AML-193 (cell line): ENCODE results near the gene MRNIP.
A peak's percentile ranks its signal among the peaks of the same experiment; 100 is the strongest.

ENCODE experiments used
- DNase-seq, 2 experiments: peaks; one replicate each; lab custom pipeline; 2025; lab: John Stamatoyannopoulos, UW

Gene MRNIP

DNA sequence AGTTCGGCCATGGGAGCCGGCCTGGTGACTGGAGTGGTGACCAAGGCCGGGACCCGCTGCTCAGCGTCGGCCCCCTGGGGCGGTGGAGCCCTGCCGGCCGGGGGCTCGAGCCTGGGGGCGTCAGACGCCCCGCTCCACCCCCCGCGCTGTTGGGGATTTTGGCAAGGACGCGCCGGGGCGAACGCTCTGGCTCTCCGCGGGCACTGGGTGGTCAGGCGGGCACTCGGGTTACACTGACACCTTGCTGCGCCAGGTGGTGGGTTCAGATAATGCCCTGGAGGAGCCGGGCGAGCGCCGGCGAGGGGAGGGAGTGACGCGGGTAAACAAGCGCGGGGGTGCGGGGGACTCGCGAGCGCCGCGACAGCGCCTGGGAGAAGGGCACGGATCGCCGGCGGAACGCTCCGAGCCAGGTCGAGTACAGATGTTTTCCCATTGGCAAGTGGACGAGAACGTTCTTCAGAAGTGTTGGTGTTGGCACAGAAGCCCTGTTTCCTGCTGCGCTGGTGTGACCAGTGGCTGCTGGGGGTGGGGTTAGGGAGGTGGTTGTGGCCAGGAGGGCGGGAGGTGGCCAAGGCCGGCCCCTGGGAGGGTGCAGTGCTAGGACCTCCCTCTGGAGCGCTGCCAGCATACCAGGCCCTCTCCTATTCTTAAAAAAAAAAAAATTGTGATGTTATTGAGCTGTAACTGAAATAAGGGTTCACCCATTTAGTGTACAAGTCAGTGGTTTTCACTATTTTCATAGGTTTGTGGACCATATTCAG is 37.1 kb downstream of the MRNIP start:
- DNase-seq, result peak; percentile 79 to 83

DNA sequence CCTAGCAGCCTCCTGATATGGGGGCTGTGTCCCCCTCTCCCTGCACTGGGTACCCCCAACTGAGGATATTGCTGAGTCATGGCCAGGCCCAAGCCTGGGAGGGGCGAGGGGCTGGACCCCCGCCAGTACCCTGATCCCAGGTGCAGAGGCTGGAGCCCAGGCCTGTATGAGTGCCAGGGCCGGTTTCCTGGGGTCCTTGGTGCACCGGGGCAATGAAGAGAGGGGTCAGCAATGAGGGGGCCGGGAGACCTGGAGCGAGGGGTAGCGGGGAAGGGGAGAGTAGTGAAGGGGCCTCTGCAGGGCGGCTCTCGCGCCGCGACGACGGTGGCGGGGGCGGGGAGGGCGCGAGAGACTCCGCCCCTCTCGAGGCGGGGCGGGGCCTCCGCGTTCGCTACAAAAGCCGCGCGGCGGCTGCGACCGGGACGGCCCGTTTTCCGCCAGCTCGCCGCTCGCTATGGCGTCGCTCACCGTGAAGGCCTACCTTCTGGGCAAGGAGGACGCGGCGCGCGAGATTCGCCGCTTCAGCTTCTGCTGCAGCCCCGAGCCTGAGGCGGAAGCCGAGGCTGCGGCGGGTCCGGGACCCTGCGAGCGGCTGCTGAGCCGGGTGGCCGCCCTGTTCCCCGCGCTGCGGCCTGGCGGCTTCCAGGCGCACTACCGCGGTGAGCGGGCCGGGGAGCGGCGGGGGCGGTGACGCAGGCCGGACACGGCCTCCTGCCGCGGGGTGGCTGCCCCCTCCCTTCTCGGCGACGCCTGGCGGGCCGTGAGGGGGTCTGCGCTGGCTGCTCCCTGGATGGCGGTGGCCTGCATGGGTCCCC is 37.9 kb downstream of the MRNIP start, which contains the start of gene SQSTM1:
Gene SQSTM1, plus strand, starts transcription at position 423 of the 815 bp plus-strand sequence. Its CDS starts 32 bp downstream, at position 455.
- peak; percentile 34 to 42 for DNase-seq

DNA sequence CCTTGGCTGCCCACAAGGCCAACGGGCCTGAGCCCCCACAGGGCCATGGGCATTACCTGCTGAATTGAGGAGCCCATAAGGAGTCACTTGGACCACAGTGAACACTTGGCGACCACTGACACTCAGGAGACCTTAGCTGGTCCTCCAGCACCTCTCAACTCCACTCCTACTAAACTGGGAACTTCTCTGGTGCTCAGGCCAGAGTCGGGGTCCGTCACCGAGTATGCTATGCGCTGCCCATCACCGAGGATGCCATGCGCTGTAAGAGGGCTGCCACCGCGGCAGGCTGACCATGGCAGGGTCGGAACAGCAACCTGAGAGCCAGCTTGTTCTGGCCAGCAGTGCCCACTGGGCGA is 38.5 kb downstream of the MRNIP start:
- no peak for DNase-seq

DNA sequence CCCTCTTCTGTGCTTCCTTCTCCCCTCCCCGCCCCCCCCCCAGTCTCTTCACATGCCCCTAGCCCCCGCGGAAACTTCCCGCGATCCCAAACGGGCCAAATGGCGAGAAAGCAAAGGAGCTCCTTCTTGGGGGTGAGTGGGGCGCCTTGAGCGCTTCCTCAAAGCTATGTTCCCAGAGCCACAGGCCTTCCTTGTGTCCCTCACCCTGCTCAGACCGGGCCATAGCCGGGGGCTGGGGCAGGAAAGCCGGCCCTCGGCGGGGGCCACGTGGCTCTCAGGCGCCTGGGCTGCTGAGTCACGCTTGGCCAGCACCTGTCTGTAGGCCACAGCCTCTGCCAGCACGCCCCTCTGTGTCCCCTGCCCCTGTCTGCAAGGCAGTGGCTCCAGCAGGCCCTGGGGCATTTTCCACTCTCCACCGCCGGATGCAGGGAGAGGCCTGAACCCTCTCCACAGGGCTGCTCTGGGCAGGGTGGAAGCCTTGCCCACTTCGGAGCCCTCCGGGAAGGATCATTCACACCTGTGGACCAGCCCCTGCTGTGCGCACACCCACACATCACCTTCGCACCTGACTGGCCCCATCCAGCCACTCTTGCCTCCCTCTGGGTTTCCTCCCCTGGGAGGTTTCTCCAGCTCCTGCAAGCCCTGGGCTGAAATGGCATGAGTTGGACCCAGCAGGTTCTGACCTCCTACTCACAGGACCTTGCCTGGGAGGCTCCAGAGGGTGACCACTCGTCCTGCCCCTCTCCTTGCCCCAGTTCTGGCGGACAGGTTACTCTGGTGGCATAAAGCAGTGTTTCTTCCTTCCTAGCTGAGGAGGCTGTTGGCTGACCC is 39.1 kb downstream of the MRNIP start:
- peak in 1 of 2 experiments; percentile 30 for DNase-seq

DNA sequence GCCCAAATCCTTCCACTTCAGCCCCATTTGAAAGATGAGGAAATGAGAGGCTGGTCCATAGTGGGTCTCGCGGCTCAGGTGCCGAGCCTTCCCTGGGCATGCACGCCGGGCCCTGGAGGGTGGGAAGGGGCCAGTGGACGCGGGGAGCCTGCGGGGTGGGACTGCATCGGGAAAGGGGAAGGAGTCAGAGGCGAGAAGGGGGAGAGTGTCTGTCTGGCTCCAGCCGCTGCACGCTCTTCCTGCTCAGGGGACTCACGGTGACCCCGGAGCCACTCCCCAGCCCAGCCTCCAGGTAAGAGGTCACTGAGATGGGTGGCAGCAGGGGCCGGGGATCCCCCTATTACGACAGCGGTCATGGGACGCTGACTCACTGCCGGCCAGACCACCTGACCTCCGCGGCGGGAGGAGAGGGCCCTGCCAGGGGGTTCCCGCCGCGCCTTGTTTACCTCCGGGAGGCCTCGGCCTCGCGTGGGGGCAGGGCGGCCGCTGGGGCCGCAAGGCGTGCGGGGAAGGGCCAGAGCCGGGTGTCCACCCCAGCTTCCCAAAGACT is 39.8 kb downstream of the MRNIP start:
- DNase-seq, result peak; percentile 77 to 86

DNA sequence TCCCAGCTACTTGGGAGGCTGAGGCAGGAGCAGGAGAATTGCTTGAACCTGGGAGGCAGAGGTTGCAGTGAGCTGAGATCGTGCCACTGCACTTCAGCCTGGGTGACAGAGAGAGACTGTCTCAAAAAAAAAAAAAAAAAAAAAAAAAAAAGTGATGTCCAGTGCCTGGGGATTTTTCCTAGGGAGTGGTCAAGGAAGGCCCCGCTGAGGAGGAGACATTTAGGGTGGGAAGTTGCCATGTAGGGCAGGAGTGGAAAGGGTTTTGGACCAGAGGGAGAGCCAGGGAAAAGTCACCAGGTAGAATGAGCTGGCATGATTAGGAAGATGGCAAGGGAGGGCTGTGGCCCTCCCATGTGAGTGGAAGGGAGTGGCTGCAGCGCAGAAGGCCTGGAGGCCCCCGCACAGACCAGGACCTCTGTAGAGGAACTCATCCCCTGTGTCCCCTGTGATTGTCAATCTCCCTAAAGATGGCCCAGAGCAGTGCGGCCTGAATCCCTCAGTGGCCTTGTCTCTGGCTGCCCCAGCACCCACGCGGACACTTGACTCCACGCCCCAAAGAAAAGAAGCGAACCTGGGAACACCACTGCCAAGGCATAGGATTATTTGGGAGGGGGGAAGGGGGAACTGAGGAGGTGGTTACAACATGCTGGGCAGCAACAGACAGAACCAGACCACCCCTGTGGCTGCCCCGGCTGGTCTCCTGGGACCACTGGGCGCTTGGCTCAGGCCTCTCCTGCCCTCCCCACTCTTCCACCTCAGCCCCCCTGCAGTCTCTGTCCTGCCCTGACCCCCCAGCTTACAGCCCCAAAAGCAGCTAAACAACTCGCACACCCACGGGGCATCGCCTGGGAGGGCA is 40.5 kb downstream of the MRNIP start:
- DNase-seq, result no peak

DNA sequence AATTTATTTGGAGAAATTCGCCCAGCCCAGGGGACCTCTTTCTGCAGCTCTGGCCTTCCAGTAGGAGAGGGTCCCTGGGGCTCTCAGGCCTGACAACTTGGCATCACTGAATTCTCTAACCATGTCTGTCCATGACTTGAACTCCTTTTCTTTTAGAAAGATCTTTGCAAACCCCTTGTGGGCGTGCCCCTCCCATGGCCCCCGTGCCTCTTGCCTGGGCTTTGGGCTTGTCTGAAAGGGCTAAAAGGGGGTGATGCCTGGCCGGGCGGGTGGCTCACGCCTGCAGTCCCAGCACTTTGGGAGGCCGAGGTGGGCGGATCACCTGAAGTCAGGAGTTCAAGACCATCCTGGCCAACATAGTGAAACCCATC is 41.2 kb downstream of the MRNIP start:
- DNase-seq, result no peak

DNA sequence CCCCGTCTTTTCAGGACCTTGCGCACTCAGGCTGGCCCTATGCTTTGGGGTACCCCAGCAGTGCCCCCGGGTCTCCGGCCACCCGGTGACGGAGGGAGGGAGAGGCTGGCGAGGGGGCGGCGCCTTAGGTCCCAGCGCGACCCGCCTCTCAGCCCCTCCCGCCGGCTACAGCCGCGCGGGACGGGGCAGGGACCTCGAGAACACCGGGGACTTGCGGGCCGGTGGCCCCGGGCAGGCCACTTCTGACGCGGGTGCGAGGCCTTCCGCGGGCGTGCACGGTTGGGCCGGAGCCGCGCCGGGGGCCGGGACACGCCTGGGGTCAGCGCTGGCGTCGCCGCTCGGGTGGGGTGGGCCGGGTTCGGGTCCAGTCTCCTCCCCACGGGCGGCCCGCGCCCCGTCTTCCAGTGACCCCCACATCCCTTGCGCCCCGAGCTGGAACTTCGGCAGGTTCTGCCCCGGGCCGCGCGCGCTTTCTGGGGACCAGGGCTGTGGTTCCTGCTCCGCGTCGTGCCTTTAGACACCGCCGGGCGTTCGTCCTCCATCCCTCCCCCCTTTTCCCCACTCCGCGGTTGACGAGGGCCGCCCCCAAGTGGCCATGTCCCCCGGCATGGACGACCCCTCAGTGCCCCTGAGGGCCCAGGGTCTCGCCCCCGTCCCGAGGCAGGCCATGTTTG is 41.7 kb downstream of the MRNIP start:
- no peak for DNase-seq

DNA sequence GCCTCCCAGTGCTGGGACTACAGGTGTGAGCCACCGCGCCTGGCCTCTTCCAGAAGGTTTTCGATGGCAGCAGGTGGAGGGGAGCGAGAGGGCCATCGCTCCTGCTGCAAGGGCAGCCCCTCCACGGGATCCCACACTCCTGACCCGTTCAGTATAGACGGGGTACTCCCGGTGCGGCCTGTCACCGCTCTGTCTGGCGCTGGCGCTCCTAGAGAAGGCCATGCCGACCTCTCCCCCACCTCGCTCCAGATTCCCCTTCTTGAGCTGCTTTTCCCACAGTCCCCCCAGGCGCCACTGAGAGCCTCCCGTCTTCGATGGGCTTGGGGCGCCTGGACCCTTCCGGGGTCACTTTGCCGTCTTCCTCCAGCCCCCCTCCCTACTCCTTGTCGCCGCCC is 42.2 kb downstream of the MRNIP start:
- DNase-seq, result no peak

DNA sequence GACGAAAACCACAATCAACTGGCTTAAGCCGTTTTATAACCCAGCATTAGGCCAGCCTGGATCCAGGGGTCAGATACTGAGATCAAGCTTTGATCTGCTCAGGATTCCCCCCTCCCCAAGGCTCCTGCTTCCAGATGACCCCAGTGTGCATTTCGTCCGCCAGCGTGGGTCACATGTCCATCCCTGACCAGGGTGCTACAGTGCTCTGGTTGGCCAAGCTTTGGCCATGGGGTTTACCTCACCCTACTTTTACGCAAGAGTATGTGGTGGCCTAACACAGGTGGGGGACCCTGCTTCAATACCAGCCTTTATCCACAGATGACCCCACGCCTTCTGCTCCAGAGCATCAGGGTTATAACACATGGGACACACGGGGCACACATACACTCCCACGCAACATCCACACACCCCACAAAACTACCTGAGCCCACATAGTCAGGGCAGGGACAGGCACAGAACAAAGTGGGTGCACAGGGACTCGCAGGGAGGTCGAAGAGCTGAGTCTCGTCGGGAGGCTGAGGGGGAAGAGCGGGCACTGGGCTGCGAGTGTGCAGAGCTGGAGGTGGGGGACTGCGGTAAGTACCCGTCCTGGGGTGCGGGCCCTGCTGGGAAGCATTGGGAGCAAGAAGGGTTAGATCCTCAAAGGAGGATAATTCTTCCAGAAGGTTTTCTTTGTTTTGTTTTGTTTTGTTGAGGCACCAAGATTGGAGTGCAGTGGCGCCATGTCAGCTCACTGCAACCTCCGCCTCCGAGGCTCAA is 42.9 kb downstream of the MRNIP start:
- DNase-seq, result no peak

DNA sequence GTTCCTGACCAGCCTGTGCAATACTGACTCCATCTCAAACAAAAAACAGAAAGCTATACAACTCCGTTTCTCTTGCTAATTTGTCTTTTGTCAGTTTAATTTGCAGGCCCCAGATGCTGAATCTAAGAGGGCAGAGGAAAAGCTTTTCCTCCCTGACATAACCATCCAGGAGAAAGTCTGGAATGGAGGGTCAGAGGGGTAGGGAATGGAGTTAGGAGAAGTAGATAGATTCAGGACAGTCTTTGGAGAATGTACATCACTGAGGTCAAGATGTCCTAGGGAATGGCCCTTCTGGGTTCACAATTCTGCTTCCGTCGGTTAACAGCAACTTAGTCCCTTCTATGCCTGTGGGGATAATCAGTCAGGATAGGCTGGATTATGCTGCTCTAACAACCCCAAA is 44.5 kb downstream of the MRNIP start:
- no peak for DNase-seq

DNA sequence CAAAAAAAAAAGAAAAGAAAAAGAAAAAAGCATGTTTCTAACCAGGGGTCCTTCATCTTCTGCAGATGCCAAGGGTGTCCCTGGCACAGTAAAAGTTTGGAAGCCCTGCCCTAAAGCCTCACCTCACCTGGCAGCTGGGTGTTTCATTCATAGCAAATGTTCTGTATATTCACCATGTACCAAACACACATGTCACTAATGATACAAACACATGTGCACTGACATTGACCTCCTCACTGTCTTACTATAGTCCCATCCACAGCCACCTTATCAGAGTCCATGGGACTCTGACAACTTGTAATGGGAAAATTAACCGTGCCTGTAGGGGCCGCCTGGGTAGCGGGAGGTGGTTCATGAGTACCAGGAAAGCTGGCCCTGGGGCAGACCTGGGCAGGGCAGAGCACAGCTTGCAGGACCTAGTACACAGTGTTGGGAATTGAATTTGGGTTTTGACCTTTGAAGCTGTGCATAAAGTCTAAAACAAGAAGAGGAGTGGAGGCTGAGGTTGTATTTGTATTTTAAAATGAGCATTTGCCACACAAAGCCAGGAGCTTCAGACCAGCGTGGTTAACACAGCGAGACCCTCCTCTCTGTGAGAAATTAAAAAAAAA is 45.5 kb downstream of the MRNIP start:
- DNase-seq, result no peak

DNA sequence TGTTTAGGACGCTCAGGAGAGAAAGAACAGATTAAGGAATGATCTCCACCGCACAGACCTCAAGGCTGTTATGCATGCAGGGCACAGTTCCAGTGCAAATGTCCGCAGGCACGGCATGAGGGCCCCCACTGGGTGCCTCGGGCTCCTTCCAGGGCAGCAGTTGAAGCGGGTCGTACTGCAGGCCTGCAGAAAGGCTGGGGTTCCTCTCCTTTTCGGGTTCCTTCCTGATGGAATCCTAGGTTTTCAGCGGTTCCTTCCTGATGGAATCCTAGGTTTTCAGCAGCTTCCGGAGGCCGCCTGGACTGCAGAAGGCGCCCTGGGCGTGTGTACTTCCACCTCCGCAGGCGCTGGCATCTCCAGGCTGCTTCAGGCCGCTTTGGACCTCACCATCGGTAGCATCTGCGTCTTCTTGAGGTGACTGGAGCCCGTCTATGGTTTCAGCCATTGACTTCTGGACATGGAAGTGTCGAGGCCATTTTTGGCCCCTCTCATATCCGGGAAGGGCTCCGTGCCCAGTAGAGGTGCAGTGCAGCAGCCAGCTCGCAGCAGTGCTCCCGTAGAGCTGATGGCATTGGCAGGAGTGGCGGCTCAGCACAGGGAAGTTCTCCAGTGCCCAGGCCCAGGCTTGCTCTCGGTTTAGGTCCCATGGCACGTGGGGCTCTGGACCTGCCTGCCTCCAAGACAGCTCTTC is 46.3 kb downstream of the MRNIP start:
- no peak for DNase-seq

DNA sequence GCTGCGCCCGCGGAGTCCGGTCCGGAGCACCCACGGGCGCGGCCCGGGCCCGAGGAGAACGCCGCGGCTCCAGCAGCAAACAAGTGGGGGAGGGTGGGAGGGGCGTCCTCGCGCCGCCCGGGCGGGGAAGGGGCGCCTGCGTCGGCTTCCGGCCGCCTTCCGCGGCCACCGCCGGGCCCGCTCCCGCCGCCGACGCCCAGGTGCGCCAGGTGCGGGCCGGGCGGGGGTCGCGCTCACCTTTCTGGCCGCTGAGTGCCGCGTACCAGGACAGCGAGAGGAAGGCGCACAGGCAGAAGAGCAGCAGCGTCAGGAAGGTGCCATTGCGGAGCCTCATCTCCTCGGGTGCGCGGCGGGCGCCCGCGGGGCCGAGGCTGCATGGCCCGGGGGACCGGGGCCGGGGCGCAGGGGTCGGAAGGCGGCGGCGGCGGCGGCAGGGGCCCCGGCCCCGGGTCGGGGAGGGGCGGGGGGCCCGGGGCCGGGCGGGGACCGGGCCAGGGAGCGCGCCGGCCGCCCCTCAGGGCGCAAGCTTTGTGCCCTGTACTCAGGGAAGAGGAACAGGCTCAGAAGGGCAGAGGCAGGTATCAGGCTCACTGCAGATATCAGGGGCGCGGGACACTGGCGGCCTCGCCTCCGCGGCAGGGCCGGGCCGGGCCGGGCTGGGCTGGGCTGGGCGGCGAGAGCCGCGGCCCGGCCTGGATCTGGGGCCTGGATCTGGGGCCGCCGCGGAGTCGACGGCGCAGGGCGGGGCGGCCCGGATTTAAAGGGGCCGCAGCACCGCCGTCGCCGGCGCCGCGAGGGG is 52.2 kb downstream of the MRNIP start, which contains the start of gene MGAT4B:
Gene MGAT4B, minus strand, starts transcription at position 617 of the 799 bp plus-strand sequence. Its CDS starts 283 bp downstream, at position 334.
- peak; percentile 34 to 49 for DNase-seq

DNA sequence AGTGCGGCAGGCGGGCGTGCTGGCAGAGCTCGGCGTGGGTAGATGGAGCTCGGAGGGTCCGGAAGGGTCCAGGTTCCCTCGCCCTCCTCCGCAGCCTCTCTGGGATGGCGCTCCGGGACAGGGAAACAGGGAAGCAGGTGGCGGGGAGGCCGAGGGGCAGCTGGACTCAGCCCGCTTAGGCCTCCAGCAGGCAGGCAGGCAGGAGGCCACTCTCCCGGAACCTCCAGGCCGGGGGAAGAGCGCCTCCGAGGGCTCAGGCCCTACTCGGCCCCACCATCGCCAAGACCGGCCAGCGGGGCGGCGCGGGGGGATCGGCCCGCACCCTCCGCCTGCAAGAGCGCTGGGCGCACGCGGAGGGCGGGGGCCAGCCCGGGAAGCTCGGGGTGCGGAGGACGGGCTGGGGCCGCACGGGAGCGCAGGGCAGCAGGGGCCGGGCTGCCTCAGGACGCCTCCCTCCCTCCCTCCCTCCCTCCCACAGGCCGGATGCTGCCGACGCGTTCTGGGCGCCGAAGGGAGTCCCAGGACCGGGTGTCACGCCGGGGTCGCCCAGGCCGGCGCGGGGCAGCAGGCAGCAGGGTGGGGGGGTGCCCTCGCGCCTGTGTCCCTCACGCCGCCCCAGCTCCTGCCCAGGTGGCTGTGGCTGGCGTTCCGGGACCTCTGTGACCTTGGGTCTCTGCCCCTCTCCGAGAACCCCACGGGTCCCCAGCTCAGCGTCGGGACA is 52.9 kb downstream of the MRNIP start:
- peak; percentile 22 to 24 for DNase-seq

DNA sequence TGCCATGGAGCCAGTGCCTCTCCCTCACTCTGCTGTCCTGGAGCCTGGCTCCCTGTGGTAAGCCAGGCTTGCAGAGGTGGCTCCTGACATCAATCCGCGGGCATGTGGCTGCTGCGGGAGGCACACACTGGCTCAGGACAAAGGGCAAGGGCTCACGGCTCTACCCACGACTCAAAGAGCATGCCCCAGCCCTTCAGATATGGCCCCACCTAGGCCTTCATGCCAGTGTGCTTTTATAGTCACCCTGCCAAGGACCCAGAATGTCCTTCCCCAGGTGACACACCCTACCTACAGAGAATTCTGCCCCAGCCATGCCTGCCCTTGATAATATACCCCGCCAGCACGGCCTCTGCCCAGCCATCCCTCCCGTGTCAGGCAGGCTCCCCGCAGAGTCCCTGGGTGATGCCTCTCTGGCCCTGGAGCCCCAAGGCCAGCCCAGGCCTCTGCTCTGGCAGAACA is 53.5 kb downstream of the MRNIP start:
- DNase-seq, result no peak

DNA sequence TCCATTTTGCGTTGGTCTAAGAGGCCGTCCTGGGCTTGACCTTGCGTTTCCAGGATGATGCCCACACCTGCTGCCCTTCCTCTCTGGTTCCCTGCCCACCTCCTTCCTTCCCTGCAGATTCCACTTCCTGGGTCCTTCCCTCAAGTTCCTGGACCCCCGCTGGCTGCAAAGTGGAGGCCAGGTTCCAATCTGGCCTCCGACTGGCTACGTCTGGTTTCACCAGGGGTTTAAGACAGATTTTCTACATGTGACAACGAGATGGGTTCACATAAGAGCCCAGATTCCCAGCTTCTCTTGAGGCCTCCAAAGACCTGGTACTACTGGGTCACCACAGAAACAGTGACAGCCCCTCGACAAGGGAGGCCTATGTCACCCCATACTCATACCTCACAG is 54.1 kb downstream of the MRNIP start:
- no peak for DNase-seq
